ENCODE measurements around the gene TMTC1.
A peak's percentile ranks its signal among the peaks of the same experiment; 100 is the strongest.

Gene TMTC1

DNA sequence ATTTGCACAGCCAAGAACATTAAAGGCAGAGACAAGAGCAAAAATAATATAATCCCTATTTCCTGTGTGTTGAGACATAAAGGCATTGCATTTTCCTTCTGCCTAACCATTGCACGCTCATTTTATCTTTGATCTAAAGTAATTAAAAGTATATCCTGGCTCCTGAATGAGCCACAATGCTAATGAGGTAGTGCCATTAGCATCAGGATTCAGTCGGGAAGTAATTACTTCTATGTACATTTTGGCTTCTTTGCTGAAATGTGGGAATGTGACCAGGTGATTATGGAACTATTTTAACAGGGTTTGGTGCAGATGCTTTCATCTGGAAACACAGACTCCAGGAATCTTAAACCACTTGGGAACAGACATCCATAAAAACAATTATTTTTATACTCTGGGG is 77.4 kb downstream of the TMTC1 start:
- no peak for DNase-seq

DNA sequence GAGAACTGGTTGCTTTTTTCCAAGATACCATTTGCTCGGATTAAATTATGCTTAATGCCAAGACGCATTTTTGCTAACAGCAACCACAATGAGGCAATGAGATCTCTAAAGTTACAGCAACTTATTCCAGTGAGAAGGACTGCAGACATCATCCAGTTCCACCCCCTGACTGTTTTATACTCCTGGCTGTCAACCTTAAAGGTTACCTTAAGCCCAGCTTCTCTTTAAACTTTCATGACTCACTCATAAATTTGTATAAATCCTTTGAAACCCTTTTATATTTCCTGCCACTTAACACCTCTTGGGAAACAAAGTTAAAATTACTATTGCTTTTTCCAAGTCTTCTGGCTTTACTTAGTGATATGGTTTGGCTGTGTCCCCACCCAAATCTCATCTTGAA is 80.2 kb downstream of the TMTC1 start:
- no peak for DNase-seq

DNA sequence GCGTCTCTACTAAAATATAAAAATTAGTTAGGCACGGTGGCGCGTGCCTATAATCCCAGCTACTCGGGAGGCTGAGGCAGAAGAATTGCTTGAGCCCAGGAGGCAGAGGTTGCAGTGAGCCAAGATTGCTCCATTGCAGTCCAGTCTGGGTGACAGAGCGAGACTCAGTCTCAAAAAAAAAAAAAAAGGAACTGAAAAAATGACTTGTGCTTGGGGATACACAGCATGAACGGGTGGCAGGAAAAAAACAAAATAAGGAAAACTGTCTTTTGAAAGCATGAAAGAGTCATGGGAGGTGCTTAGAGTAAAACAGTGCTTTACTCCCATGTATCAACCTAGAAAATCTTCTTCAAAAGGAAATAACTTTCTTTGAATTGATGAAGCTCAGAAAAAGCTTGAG is 80.8 kb downstream of the TMTC1 start:
- peak; percentile 76 for DNase-seq

DNA sequence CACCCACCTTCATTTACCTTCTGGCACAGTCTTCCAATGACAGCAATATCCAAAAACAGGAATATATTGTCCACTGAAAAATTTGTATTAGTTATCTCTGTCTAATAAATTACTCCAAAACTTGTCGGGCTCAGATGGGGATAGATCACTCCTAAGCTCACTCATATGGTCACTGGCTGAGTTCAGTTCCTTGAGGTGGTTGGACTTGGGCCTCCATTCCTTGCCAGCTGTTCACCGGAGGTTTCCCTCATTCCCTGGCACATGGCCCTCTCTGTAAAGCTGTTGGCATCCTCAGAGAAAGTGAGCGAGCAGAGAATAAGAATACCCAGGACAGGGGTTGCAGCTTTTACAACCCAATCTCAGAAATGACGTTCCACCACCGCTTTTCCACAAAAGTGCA is 81.5 kb downstream of the TMTC1 start:
- no peak for DNase-seq

DNA sequence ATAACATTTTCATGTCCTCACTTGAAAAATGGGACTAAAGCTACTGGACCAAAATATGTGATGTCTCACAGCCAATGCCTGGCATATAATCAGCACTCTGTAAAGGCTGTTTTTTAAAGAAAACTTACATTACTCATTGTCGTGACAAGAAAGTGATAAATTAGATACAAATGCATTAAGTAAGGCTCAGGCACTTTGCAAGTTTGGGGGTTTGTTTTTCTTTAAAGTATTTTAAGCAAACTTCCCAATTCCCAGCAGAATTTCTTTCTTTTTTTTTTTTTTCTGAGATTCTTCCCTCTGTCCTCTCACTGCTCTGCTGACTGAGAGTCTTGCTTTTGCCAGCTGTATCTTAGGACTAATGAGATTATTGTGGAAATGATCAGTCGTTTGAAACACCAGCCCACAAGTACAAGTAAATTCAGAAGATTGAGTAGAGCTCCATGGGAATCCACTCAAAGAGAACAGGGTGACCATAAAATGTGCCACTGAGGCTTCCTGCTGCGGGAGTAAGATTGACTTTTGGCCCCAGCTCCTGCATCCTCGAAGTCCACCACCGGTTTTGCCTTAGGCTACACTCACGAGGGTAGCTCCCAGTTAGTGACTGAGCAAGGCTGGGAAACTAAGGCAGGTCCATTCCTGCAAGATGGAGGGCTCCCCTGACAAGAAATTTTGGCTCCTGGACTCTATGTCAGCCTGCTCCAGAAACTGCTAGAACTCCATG is 82.8 kb downstream of the TMTC1 start:
- DNase-seq: no peak

DNA sequence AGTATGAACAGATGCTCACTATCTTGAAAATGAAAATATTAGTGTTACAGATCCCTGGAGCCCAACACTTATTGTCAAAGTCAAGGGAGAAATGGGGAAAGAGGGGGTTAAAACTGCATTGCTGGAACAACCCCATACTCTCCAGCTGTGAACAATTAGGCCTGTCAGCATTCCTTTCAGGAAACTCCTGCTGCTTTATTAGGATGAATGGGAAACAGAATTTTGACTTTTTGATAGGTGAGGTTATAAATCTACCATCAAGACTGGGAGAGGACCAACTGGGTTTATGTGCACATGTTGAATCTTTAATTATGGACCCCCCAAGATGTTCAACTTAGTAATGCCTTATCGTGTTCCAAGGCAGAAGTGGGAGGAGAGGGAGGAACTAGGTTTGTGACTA is 85.0 kb downstream of the TMTC1 start:
- no peak for DNase-seq

DNA sequence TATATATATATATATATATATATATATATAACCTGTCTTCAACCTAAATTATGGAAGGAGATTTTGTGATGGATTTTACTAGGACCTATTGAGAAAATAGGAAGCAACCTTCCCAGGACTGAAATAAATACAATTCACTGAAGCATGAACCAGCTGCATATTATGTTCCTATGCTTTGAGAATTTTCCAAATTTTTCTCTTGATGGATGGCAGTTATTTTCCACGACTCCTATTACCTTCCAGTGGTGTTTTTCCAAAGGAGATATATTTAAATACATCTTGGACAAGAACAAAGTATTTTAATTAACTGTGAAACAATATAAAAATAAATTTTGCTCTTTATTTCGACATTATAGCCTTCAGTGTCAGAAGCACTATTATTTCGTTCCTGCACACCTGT is 87.9 kb downstream of the TMTC1 start:
- no peak for DNase-seq

DNA sequence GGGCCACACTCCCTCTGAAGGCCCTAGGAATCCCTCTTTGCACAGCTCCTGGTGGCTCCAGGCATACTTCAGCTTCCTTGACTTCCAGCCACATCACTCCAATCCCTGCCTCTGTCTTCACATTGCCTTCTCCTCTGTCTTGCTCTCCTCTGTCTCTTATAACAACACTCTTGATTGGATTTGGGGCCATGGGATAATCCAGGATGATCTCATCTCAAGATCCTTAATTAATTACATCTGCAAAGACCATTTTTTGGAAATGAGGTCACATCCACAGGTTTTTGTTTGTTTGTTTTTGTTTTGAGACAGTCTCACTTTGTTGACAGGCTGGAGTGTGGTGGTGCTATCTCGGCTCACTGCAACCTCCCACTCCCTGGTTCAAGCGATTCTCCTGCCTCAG is 88.7 kb downstream of the TMTC1 start:
- no peak for DNase-seq

DNA sequence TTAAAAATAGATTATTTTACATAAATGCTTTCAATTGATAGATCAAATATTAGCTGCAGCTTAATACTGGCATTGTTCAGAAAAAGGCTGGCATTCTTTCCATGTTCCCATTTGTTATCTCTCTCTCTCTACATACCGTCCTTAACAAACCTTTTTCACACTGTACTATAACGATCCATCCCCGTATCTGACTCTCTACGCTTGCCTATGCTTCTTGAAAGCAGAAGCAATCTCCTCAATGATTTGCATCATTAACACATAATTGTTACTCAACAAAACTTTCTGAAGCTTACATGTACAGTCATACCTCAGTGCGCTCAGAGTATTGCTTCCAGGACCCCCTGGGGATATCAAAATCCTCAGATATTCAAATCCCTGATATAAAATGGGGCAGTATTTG is 89.7 kb downstream of the TMTC1 start:
- DNase-seq: peak; percentile 79

DNA sequence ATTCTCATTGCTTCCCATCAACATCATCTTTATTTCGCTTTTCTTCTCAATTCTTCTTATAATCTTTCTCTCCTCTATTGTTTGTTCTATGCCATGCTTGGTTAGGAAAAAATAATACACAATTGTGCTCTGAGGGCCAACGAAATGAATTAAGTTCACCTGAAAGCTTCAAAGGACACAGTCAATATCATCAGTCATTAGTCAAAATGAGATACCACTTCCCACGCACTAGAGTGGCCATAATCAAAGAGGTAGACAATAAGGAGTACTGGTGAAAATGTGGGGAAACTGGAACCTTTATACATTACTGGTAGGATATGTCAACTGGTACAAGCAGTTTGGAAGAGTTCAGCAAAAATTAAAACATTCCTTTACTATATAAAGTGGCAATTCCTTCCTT is 91.5 kb downstream of the TMTC1 start:
- DNase-seq: no peak

DNA sequence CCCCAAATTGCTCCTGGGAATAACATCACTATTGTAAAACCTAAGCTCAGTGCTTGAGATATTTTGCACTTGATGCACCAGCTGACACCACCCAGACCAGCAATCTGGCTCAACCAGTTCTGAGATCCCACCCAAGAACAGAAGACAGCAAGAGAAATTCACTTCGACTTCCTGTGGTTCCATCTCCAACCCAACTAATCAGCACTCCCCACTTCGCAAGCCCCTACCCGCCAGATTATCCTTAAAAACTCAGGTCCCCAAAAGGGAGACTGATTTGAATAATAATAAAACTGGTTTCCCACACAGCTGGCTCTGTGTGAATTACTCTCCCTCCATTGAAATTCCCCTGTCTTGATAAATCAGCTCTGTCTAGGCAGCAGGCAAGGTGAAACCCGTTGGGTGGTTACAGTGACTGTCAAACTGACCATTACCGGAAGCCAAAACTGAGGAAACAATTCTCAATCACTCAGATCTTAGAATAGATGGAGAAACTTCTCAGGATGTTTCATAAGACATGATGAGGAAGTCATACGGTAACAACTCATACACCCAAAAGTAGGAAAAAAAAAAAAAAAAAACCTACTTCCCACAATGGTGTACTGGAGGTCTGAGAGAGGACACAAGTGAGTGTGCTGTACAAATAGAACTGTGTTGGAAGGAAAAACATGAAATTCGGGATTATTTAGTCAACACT is 92.4 kb downstream of the TMTC1 start:
- peak; percentile 96 for DNase-seq

DNA sequence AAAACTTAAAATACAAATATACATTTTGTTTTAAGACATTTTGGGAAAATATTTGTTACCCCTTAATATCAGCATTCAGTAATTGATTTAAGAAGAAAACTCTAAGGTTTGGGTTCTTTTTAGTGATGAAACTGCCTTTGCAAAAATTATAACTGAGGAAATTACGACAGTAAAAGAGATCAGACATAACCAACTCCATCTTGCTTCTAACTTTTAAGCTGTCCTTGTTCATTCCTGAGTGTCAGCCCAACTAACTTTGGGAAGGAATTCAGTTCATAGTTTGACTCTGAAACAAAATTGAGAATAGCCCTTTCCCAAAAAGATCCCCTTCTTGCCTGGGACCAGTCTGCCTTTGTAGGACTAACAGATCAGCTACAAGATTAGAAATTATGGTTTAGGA is 93.0 kb downstream of the TMTC1 start:
- DNase-seq: no peak

DNA sequence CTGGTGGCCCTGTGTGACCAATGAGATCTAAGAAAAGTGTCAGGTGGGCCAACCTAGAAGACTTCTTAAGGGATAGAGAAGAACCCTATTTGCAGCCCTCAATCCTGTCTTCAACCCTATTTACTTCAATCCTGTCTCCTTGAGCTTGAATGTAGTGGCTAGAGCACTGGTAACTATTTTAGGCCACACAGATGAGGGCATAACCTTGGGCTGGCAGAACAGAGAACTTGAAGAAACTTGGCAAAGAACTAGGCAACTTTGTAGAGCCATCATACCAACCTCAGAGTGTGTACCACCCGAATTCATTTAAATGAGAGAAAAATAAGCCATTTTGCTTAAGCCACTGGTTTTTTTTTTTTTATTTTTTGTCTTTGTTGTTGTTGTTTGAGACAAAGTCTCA is 94.8 kb downstream of the TMTC1 start:
- no peak for DNase-seq

DNA sequence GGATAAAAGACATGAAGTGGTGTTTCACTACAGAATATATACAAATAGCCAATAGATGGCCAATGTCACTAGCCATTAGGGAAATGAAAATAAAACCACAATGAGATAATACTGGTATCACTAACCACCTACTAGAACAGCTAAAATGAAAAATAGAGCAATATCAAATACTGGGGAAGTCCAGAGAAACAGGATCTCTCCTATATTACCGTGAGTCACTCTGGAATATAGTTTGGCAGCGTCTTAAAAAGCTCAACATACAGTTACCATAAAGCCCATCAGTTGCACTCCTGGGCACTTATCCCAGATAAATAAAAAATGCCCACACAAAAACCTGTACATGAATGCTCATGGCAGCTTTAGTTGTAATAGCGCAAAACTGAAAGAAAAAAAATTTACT is 101.7 kb downstream of the TMTC1 start:
- peak; percentile 75 for DNase-seq

DNA sequence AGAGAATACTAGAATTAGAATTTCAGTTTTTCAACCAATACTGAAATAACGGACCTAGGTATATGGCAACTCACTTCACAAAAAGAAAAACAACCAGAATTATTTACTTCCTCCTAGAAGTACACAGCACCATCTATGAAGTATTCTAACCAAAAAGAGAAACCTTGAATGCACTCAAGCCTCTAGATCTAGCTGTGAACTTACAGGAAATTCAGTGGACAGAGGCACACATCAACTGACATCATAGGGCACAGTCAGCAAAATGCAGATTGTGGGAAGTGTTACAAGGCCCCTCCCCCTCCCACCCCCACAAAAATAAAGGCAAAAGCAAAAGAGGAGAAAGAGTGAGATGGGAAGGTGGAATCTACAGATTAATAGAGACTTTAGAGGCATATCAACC is 102.4 kb downstream of the TMTC1 start:
- peak; percentile 51 for DNase-seq

DNA sequence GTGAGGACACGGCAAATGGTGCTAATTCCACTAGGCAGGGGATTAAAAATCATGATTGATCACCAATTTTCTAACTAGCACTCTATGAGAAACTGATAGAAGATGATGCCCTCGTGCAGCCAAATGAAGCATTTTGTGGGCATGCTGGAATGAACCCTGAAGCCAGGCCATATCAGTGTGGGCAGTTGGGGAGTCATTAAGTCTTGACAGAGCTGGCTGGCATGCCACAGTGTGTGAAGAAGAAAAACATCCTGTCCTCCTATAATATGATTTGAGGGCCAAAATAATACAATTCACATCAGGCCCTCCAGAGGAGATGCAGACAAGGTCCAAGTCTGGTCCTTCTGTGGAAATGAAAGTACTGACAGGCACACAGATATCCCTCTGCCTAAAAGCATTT is 107.1 kb downstream of the TMTC1 start:
- DNase-seq: no peak

DNA sequence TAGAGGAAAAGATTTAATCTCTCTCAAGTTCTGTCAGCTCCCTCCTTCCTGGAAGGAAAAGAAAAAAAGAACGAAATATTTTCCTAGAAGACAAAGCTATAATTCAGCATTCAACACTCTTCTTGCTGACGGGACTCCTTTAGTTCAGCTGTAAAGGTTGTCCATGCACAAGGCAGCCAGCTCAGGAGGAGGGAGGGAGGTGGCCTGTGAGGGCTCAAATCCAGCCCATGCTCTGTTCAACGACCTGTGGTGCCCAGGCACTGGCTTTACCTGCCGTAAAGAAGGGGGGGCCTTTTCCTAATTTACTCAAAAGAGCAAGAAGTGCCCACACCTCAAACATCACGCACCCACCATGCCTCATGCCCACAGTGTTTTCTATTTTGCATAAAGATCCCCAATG is 109.3 kb downstream of the TMTC1 start:
- no peak for DNase-seq

DNA sequence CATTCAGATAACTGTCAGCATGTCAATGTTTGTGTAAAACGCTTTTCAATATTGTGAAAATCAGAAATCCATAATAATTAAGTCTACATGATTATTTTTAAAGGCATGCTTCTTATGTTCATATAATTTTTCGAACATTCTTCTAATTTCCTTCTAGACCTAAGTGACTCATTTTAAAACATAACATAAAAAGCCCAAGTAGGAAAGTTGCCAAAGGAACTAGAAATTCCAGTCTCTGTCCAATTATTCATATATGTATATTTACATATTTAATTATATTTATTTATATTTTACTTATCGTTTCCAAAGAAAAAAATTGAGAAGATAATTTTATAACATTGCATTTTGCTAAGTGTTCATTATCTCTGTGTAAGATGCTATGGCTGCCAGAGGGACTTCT is 110.4 kb downstream of the TMTC1 start:
- DNase-seq: no peak

DNA sequence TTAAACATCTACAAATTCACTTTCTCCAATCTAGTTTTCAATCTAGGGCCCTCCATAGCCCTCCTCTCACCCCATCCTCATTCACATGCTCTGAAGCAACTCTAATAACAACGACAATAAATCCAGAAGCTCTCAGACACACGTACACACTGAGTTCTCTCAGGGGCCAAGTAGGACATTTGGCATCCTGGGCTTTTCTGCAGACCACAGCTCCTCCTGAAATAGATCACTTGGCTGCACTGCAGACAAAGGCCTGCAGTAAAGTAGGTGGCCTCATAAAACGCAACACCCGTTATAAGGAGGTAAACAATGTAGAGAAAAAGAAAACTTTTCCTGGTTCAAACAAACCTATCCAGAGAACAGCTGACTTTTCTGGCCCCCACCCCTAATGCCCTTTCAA is 111.2 kb downstream of the TMTC1 start:
- no peak for DNase-seq

DNA sequence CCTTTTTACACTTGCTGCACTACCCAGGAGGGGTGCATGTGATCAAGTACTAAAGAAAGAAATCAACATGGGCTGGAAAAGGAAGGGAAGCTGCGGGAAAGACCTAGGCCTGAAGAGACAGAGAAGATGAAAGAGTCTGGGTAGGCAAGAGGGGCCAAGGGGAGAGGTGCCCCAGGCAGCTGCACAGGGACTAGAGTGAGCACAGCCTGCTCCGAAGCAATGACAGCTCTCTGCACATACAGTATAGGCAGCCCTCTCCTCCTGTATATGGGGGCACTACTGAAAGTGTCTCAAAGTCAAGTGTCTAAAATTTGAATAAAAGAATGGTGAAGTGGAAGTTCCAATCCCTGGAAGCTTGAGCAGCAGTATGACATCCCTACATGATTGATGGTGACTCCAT is 112.0 kb downstream of the TMTC1 start:
- no peak for DNase-seq

DNA sequence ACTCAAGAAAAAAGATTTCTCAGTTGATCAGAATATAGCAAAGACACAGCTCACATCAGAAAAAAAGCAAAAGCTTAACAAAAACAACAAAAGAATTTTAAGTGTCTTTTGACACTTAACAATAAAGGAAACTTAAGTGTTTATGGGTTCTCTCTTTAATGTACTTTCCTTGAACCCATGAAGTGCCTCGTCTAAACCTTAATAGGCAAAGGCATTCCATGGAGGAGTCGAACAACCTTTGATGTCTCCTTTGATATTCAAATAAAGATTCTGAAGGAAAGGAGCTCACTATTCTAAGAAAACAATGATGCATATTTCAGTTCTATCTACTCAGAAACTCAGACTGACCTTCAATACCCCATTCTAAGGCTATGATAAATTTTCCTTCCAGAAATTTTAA is 116.7 kb downstream of the TMTC1 start:
- no peak for DNase-seq

DNA sequence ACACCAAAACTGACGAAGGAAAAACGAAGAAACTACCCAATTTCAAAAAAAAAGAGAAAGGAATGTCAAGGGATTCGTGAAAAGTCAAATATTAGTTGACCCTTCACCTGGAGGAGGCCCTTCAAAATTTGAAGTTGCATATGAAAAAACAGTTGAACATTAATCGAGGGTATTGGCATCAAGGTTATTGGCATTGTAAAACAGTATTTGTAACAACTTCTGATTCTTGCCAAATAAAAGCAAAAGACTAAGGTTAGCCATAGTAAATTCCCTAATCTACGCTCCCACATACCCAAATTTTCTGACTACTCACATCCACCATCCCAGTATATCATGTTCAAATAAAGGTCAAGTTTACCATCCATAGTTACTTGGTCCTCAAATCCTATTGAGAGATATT is 118.6 kb downstream of the TMTC1 start:
- DNase-seq: no peak

DNA sequence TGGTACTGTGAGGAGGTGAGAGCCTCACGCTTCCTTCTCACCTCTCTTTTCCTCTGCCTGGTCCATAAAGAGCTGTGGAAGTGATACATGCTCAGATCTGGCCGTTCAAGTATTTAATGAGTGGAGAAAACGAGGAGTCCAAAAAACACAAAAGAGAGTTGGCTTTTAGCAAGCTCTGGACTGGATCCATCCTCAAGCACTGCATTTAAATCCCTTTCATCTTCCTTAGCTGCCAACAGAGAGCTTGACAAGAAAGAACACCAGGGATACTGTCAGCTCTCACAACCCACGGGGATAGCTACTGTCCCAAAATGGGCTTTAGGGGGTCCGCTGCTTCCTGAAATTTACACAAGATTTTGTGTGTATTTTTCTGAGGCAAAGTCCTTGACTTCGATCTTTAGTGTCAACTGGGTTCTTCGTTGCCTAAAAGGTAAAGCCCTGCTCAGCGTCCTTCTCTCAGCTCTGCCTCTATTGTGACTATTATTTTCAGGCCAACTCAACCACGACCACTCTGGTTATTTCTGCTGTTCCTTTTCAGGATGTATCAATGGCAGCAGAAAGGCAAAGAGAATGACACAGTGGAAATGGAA is 120.9 kb downstream of the TMTC1 start:
- no peak for DNase-seq

DNA sequence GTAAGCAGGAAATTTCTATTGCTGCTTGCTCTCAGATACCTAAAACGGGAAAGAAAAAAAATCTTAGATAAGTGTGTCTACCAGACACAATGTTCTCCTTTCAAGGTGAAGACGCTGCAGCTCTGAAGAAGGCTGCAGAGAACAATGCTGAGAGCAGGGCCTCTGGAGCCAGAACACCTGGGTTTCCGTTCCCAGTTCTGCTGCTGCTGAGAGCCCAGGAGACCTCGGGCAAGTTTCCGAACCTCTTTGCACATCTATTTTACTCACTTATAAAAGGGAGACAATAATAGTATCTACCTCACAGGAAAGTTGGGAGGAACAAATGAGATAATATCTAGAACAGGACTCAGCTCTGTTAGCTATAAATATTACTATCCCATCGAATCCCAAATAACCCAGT is 122.9 kb downstream of the TMTC1 start:
- no peak for DNase-seq
